ENCODE results near the gene PEPD.

DNA sequence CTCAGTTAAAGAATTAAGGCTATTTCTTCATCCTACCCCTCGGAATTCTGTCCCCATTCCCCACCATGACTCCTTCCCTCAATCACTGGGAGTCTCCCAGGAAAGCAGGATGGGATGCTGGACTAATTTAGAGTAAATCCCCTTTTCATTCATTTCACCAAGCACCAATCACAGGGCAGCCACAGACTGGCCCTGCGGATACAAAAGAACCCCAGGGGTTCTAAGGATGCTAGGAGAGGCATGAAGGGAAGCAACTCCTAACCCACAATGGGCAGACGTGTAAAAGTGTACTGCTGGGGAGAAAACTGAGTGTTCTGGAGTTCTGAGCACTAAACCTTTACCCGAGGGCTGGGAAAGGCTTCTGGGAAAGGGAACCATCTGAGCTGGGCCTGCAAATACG, 3.0 kb downstream of the PEPD start:
- TF ChIP-seq POLR2A (IDR thresholded peaks at IDR 0.05; ENCODE audit: low read depth, low read length) = no peak
- TF ChIP-seq, protein P1, sequence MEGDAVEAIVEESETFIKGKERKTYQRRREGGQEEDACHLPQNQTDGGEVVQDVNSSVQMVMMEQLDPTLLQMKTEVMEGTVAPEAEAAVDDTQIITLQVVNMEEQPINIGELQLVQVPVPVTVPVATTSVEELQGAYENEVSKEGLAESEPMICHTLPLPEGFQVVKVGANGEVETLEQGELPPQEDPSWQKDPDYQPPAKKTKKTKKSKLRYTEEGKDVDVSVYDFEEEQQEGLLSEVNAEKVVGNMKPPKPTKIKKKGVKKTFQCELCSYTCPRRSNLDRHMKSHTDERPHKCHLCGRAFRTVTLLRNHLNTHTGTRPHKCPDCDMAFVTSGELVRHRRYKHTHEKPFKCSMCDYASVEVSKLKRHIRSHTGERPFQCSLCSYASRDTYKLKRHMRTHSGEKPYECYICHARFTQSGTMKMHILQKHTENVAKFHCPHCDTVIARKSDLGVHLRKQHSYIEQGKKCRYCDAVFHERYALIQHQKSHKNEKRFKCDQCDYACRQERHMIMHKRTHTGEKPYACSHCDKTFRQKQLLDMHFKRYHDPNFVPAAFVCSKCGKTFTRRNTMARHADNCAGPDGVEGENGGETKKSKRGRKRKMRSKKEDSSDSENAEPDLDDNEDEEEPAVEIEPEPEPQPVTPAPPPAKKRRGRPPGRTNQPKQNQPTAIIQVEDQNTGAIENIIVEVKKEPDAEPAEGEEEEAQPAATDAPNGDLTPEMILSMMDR (IDR thresholded peaks at IDR 0.05; ENCODE audit: extremely low read depth in 1 of 2, insufficient read depth in 1 of 2, low read depth in 1 of 2, low read length in 2 of 2) = no peak
- no peak for TF ChIP-seq JUN (IDR thresholded peaks at IDR 0.05; ENCODE audit: borderline replicate concordance, insufficient read depth, insufficient read length, low read depth)
